ENCODE data around the gene TMEM139.

GRCh38 chr7:143235561-143235960 lies 49.2 kb upstream of the TMEM139 start:
- TF ChIP-seq CTCF (IDR thresholded peaks at IDR 0.05): no peak
- TF ChIP-seq POLR2A (IDR thresholded peaks at IDR 0.05): no peak

Measured in testis (tissue), 2 donors.